ENCODE results near the gene MED27. TPM values are rescaled to one million over a fixed set of nuclear protein-coding genes. Genes with fewer than 3 reads are reported as not detected.

MED27 gene
- total and polyA plus RNA-seq, 2 of the 8 experiments (the other 6 are each of a cell fraction or from before 2014, with no cell fraction given), result 29.9 to 56.5 TPM

- Histone ChIP-seq H2AK5ac (ENCODE audit: low read depth, low read length) (no peak overlapping the region), H2BK5ac (ENCODE audit: low read depth, low read length) (no peak overlapping the region), H3K23ac (ENCODE audit: insufficient read length) (no peak overlapping the region), H4K5ac (ENCODE audit: insufficient read length, low read depth, low read length) (no peak overlapping the region), H3K79me1 (ENCODE audit: low read depth, low read length) (peaks cover 10% of the 10 kb centered on the region; the same call in 1 of the 2 replicates), H2BK20ac (ENCODE audit: low read length) (no peak overlapping the region), H3K4me2 (ENCODE audit: insufficient read depth in 1 of 2, low read depth in 2 of 2, low read length in 2 of 2) (no peak overlapping the region), H3K27me3 (replicated peaks in 1 of 4; ENCODE audit: control insufficient read depth in 3 of 4, extremely low read depth in 1 of 4, insufficient read depth in 3 of 4, low read length in 3 of 4) (no peaks in the 10 kb centered on the region), H3K4ac (replicated peaks; ENCODE audit: insufficient read length, low read depth, low read length) (no peak overlapping the region), H3K27ac (ENCODE audit: low read depth, low read length) (no peak overlapping the region), H3K23me2 (ENCODE audit: low read depth, low read length) (no peaks in the 10 kb centered on the region), H2AFZ (ENCODE audit: low read length) (no peak overlapping the region), H3K4me3 (ENCODE audit: extremely low read depth in 1 of 4, insufficient read depth in 2 of 4, low read depth in 3 of 4, low read length in 4 of 4) (no peak overlapping the region), H4K8ac (ENCODE audit: extremely low read depth, insufficient read depth, low read length) (no peak overlapping the region), H3K56ac (replicated peaks; ENCODE audit: insufficient read length, low read depth, low read length) (no peak overlapping the region), H3K9me3 (ENCODE audit: insufficient read depth in 2 of 2, low read depth in 1 of 2, low read length in 1 of 2) (no peaks in the 10 kb centered on the region), H2BK12ac (ENCODE audit: low read depth, low read length) (no peak overlapping the region), H4K91ac (replicated peaks; ENCODE audit: insufficient read length, low read length) (no peak overlapping the region), H3K4me1 (replicated peaks in 1 of 4; ENCODE audit: control insufficient read depth in 3 of 4, insufficient read depth in 4 of 4, low read length in 3 of 4) (peaks cover 0 to 2% (median 0%) of the 10 kb centered on the region in 4 experiments; a peak in 2 of 7 replicates), H3K36me3 (ENCODE audit: control insufficient read depth in 2 of 4, insufficient read depth in 4 of 4, low read length in 3 of 4) (no peaks in the 10 kb centered on the region; a peak in 1 of 8 replicates), H3K14ac (ENCODE audit: insufficient read length) (no peak overlapping the region), H3K79me2 (ENCODE audit: control insufficient read depth in 1 of 2, insufficient read depth in 2 of 2, low read length in 2 of 2) (peaks cover 0 to 4% of the 10 kb centered on the region in 2 experiments; a peak in 1 of 4 replicates), H3K9ac (replicated peaks in 1 of 4; ENCODE audit: extremely low read depth in 1 of 4, low read depth in 3 of 4, low read length in 3 of 4) (no peak overlapping the region), H3K18ac (ENCODE audit: extremely low read depth, low read length) (no peak overlapping the region), H2BK15ac (ENCODE audit: low read length) (no peak overlapping the region), H4K20me1 (replicated peaks in 1 of 2; ENCODE audit: control insufficient read depth in 1 of 2, insufficient read depth in 2 of 2, low read length in 2 of 2) (peaks cover 2% of the 10 kb centered on the region in 2 experiments), H2BK120ac (replicated peaks; ENCODE audit: low read depth, low read length) (no peak overlapping the region)
- DNase-seq (ENCODE audit: low read depth in 1 of 2, low spot score in 2 of 2) (no peak), FAIRE-seq (no peak)
- ChIA-PET CTCF (ENCODE audit: partially characterized antibody) (interaction anchor here (0.9 to 1.5 kb wide), 2 partner anchors 13 to 173 kb away, joined by 3 to 5 read pairs; no protein-coding TSS in a partner anchor), POLR2A (ENCODE audit: partially characterized antibody) (interaction anchor here (0.6 kb wide), 1 partner anchor 85 kb away, joined by 3 read pairs; the partner anchor contains the start of gene MED27)
- no peak for TF ChIP-seq CTBP2 (IDR thresholded peaks at IDR 0.05; ENCODE audit: borderline replicate concordance, insufficient read depth, insufficient read length, low read length)
- no peak for TF ChIP-seq PHF8 (conservative IDR thresholded peaks at IDR 0.05; ENCODE audit: low read depth, low read length)
- no peak for TF ChIP-seq TEAD4 (IDR thresholded peaks at IDR 0.05; ENCODE audit: low read depth, low read length)
- no peak for TF ChIP-seq BRCA1 (IDR thresholded peaks at IDR 0.05; ENCODE audit: low read depth, low read length)
- TF ChIP-seq GABPA (IDR thresholded peaks at IDR 0.05; ENCODE audit: borderline replicate concordance, insufficient read depth, low read length), result no peak
- TF ChIP-seq POLR2A (IDR thresholded peaks at IDR 0.05; ENCODE audit: control extremely low read depth in 1 of 2, low read depth in 2 of 2, low read length in 2 of 2), result no peak
- TF ChIP-seq ZNF274 (IDR thresholded peaks at IDR 0.05; ENCODE audit: borderline replicate concordance, extremely low read depth, low read length), result no peak
- 72% methylated on average over 6 of the region's 6 CpGs; no CpG with 5 or more reads in 1 of the 2 experiments for WGBS, 2 experiments (ENCODE audit: extremely low coverage in 1 of 2, insufficient coverage in 1 of 2, insufficient read length in 1 of 2, insufficient replicate concordance in 2 of 2, low coverage in 1 of 2, low lambda C conversion rate in 2 of 2, missing lambda C conversion rate in 1 of 2)
Measured at GRCh38 chr9:131994364-131995125, 85.1 kb downstream of the MED27 start.
